ENCODE measurements around the gene VPS8. TPM values are rescaled to one million over a fixed set of nuclear protein-coding genes. Genes with fewer than 3 reads are reported as not detected.

Gene VPS8
- total and polyA plus RNA-seq, 9 of the 15 experiments (the other 6 are each of a cell fraction or from before 2014, with no cell fraction given): 7.2 to 41.0 (median 28.3) TPM

DNA sequence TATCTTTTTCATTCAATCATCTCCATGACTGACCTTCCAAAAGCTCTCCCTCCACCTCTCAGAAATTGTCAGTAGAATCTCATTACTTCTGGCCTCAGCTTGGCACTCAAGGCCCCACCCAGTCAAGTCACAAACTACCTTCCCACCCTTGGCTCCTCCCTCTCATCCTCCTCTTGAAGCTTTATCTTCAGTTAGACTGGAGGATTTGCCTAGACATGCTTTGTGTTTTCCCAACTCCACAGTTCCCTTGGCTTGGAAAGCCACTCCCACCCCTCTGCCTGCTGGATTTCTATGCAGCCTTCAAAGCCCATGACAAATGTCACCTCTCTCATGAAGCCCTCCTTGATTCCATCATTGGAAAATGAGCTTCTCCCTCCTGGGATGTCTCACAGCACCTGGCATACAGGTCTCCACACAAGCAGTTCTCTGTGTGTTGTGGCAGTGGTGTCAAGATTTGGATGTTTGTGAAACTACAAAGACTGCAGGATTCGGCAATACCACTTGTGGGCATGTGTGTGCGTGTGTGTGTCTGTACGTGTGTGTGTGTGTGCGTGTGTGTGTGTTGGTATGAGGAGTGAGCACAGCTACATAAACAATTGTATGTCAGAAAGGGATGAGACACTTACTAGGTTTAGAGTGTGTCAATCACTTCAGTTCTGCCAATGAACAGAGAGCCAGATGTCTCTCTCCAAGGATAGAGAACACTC lies 45.3 kb upstream of the VPS8 start (continued):
- TF ChIP-seq, protein P1, sequence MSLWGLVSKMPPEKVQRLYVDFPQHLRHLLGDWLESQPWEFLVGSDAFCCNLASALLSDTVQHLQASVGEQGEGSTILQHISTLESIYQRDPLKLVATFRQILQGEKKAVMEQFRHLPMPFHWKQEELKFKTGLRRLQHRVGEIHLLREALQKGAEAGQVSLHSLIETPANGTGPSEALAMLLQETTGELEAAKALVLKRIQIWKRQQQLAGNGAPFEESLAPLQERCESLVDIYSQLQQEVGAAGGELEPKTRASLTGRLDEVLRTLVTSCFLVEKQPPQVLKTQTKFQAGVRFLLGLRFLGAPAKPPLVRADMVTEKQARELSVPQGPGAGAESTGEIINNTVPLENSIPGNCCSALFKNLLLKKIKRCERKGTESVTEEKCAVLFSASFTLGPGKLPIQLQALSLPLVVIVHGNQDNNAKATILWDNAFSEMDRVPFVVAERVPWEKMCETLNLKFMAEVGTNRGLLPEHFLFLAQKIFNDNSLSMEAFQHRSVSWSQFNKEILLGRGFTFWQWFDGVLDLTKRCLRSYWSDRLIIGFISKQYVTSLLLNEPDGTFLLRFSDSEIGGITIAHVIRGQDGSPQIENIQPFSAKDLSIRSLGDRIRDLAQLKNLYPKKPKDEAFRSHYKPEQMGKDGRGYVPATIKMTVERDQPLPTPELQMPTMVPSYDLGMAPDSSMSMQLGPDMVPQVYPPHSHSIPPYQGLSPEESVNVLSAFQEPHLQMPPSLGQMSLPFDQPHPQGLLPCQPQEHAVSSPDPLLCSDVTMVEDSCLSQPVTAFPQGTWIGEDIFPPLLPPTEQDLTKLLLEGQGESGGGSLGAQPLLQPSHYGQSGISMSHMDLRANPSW (CRISPR knock-in tag; IDR thresholded peaks at IDR 0.05): no peak
- TF ChIP-seq BACH1 (tag; IDR thresholded peaks at IDR 0.05): peak; percentile 93
- TF ChIP-seq FOXJ2 (tag; IDR thresholded peaks at IDR 0.05): 0 out of 2 replicates have a peak, but pooled peaks have one; percentile 51
- TF ChIP-seq, protein P2, sequence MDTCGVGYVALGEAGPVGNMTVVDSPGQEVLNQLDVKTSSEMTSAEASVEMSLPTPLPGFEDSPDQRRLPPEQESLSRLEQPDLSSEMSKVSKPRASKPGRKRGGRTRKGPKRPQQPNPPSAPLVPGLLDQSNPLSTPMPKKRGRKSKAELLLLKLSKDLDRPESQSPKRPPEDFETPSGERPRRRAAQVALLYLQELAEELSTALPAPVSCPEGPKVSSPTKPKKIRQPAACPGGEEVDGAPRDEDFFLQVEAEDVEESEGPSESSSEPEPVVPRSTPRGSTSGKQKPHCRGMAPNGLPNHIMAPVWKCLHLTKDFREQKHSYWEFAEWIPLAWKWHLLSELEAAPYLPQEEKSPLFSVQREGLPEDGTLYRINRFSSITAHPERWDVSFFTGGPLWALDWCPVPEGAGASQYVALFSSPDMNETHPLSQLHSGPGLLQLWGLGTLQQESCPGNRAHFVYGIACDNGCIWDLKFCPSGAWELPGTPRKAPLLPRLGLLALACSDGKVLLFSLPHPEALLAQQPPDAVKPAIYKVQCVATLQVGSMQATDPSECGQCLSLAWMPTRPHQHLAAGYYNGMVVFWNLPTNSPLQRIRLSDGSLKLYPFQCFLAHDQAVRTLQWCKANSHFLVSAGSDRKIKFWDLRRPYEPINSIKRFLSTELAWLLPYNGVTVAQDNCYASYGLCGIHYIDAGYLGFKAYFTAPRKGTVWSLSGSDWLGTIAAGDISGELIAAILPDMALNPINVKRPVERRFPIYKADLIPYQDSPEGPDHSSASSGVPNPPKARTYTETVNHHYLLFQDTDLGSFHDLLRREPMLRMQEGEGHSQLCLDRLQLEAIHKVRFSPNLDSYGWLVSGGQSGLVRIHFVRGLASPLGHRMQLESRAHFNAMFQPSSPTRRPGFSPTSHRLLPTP (IDR thresholded peaks at IDR 0.05; ENCODE audit: borderline replicate concordance, extremely low read depth, insufficient read length): peak; percentile 71
- no peak for TF ChIP-seq CBFA2T3 (IDR thresholded peaks at IDR 0.05)
- TF ChIP-seq, protein P3, sequence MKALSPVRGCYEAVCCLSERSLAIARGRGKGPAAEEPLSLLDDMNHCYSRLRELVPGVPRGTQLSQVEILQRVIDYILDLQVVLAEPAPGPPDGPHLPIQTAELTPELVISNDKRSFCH (CRISPR knock-in tag; IDR thresholded peaks at IDR 0.05): no peak
- TF ChIP-seq, protein P3 (tag; IDR thresholded peaks at IDR 0.05): 0 out of 2 replicates have a peak, but pooled peaks have one; percentile 29
- peak; percentile 89 for TF ChIP-seq RBM25 (IDR thresholded peaks at IDR 0.05; ENCODE audit: low read depth, low read length, severe bottlenecking)
- 0 out of 2 replicates have a peak, but pooled peaks have one; percentile 41 for TF ChIP-seq OTX1 (CRISPR knock-in tag; IDR thresholded peaks at IDR 0.05)
- peak; percentile 87 for TF ChIP-seq NFE2L1 (tag; IDR thresholded peaks at IDR 0.05; ENCODE audit: borderline replicate concordance, low read depth)
- no peak for TF ChIP-seq RBM17 (IDR thresholded peaks at IDR 0.05; ENCODE audit: borderline replicate concordance, low read depth, low read length)
- TF ChIP-seq, protein P4, sequence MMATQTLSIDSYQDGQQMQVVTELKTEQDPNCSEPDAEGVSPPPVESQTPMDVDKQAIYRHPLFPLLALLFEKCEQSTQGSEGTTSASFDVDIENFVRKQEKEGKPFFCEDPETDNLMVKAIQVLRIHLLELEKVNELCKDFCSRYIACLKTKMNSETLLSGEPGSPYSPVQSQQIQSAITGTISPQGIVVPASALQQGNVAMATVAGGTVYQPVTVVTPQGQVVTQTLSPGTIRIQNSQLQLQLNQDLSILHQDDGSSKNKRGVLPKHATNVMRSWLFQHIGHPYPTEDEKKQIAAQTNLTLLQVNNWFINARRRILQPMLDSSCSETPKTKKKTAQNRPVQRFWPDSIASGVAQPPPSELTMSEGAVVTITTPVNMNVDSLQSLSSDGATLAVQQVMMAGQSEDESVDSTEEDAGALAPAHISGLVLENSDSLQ (IDR thresholded peaks at IDR 0.05): peak; percentile 88
- TF ChIP-seq XRCC5 (IDR thresholded peaks at IDR 0.05; ENCODE audit: low read depth, low read length): no peak
- peak; percentile 97 for TF ChIP-seq ZNF436 (CRISPR knock-in tag; IDR thresholded peaks at IDR 0.05)
- no peak for TF ChIP-seq SREBF2 (CRISPR knock-in tag; IDR thresholded peaks at IDR 0.05)
- TF ChIP-seq EGR1 (conservative IDR thresholded peaks at IDR 0.05): no peak
- TF ChIP-seq PTBP1 (IDR thresholded peaks at IDR 0.05; ENCODE audit: low read depth, low read length): peak; percentile 81; the same call in 1 of the 2 replicates
- no peak for TF ChIP-seq SIX5 (IDR thresholded peaks at IDR 0.05; ENCODE audit: borderline replicate concordance in 1 of 2, insufficient read depth in 1 of 2, low read depth in 1 of 2, low read length in 2 of 2)
- TF ChIP-seq MAFK (IDR thresholded peaks at IDR 0.05; ENCODE audit: low read length): peak; percentile 88
- no peak for TF ChIP-seq ZNF699 (CRISPR knock-in tag; IDR thresholded peaks at IDR 0.05; ENCODE audit: insufficient replicate concordance)
- no peak for TF ChIP-seq EZH2 (IDR thresholded peaks at IDR 0.05; ENCODE audit: borderline replicate concordance, low read depth, low read length)

Data from K562 (cell line).